ENCODE results near the gene AMPH.

Gene AMPH

GRCh38 chr7:38558761-38559345 lies 72.3 kb downstream of the AMPH start:
- Histone ChIP-seq H3K4me3 (ENCODE audit: low read length) (no peak overlapping the region), H3K9ac (ENCODE audit: low read length) (no peak overlapping the region), H3K4me1 (ENCODE audit: control insufficient read depth, insufficient read depth, low read length) (no peaks in the 10 kb centered on the region), H3K9me3 (ENCODE audit: control insufficient read depth, low read length) (no peaks in the 10 kb centered on the region), H3K27me3 (ENCODE audit: control insufficient read depth, insufficient read depth, low read length) (no peaks in the 10 kb centered on the region), H3K36me3 (ENCODE audit: control insufficient read depth, insufficient read depth, low read length) (no peaks in the 10 kb centered on the region)

- no peak overlapping the region for H3K4me3 ChIP-seq (ENCODE audit: low read length)
- H3K4me1 ChIP-seq (ENCODE audit: control insufficient read depth, insufficient read depth, low read length): no peaks in the 10 kb centered on the region
Measured at GRCh38 chr7:38554586-38554985, 76.6 kb downstream of the AMPH start.

DNA sequence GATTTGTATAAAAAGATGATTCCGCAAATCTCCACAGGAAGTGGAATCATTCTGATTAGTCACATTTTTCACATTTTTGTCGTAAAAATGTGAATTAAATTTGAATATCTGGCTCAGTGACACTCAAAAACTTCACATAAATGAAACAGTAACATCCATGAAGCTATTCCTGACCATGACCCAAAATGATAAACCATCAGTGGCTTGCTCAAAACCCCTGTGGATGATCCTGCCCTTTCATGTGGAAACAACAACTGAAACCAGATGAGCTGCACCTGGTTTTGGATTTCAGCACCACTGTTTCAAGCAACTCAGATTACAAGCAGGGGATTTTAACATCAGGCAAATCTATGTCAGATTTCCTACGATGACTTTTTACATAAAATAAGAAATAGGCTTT lies 80.3 kb downstream of the AMPH start:
- H3K27me3 ChIP-seq (ENCODE audit: control insufficient read depth, insufficient read depth, low read length): no peaks in the 10 kb centered on the region
- H3K4me3 ChIP-seq (ENCODE audit: low read length): no peak overlapping the region
- no peak overlapping the region for H3K9ac ChIP-seq (ENCODE audit: low read length)
- H3K36me3 ChIP-seq (ENCODE audit: control insufficient read depth, insufficient read depth, low read length): no peaks in the 10 kb centered on the region
- no peaks in the 10 kb centered on the region for H3K4me1 ChIP-seq (ENCODE audit: control insufficient read depth, insufficient read depth, low read length)
- H3K9me3 ChIP-seq (ENCODE audit: control insufficient read depth, low read length): no peaks in the 10 kb centered on the region

More at GRCh38 chr7:38554586-38554985, 76.6 kb downstream of the AMPH start:
- no peaks in the 10 kb centered on the region for H3K27me3 ChIP-seq (ENCODE audit: control insufficient read depth, insufficient read depth, low read length)
- no peaks in the 10 kb centered on the region for H3K36me3 ChIP-seq (ENCODE audit: control insufficient read depth, insufficient read depth, low read length)
- H3K9ac ChIP-seq (ENCODE audit: low read length): no peak overlapping the region
- H3K9me3 ChIP-seq (ENCODE audit: control insufficient read depth, low read length): no peaks in the 10 kb centered on the region

DNA sequence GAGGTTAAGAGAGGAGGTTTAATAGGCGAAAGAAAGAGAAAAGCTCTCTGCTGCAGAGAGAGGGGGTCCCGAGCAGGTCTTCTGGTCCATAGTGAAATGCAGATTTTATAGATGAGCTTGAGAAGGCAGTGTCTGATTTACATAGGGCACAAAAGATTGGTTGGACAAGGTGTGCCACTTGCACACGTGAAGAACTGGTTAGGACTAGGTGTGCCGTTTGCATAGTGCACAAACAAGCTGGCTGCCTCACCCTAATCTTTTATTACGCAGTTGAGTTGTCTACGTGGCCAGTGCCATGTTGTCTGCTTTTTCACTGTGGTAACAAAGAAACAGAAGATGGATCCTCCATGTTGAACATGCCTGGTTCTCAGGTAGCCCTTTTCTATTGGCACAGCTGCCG lies 82.6 kb downstream of the AMPH start:
- H3K27me3 ChIP-seq (ENCODE audit: control insufficient read depth, insufficient read depth, low read length): no peaks in the 10 kb centered on the region

DNA sequence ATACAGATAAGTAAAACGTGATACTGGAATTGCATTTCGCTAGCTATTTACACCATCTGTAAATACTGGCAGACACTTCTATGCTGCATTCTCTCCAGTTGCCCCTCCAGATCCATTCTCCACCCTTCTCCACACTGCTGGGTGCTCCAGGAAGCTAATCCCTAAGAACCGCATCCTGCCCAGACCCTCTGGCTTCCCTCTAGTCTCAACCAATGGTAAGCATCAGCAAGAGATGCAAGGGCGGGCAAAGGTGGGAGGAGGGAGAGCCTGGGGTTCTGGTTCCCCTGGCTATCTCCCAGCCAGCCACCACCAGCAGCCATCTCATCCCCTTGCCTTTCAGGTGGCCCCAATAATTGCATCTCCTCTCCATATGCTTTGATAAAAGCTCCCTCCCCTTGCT lies 84.4 kb downstream of the AMPH start:
- Histone ChIP-seq H3K4me1 (ENCODE audit: control insufficient read depth, insufficient read depth, low read length) (no peaks in the 10 kb centered on the region), H3K36me3 (ENCODE audit: control insufficient read depth, insufficient read depth, low read length) (no peaks in the 10 kb centered on the region), H3K9me3 (ENCODE audit: control insufficient read depth, low read length) (no peaks in the 10 kb centered on the region), H3K9ac (ENCODE audit: low read length) (no peak overlapping the region), H3K4me3 (ENCODE audit: low read length) (no peak overlapping the region), H3K27me3 (ENCODE audit: control insufficient read depth, insufficient read depth, low read length) (no peaks in the 10 kb centered on the region)

More for the DNA sequence above, 82.6 kb downstream of the AMPH start:
- Histone ChIP-seq H3K4me1 (ENCODE audit: control insufficient read depth, insufficient read depth, low read length) (no peaks in the 10 kb centered on the region), H3K9me3 (ENCODE audit: control insufficient read depth, low read length) (no peaks in the 10 kb centered on the region), H3K4me3 (ENCODE audit: low read length) (no peak overlapping the region), H3K36me3 (ENCODE audit: control insufficient read depth, insufficient read depth, low read length) (no peaks in the 10 kb centered on the region), H3K9ac (ENCODE audit: low read length) (no peak overlapping the region)

- Histone ChIP-seq H3K9ac (ENCODE audit: low read length) (no peak overlapping the region), H3K9me3 (ENCODE audit: control insufficient read depth, low read length) (no peaks in the 10 kb centered on the region), H3K4me1 (ENCODE audit: control insufficient read depth, insufficient read depth, low read length) (no peaks in the 10 kb centered on the region), H3K4me3 (ENCODE audit: low read length) (no peak overlapping the region), H3K36me3 (ENCODE audit: control insufficient read depth, insufficient read depth, low read length) (no peaks in the 10 kb centered on the region), H3K27me3 (ENCODE audit: control insufficient read depth, insufficient read depth, low read length) (no peaks in the 10 kb centered on the region)
Measured at GRCh38 chr7:38545977-38546376, 85.2 kb downstream of the AMPH start.

GRCh38 chr7:38542156-38542555 lies 89.0 kb downstream of the AMPH start:
- Histone ChIP-seq H3K27me3 (ENCODE audit: control insufficient read depth, insufficient read depth, low read length) (no peaks in the 10 kb centered on the region), H3K9ac (ENCODE audit: low read length) (no peak overlapping the region), H3K4me1 (ENCODE audit: control insufficient read depth, insufficient read depth, low read length) (no peaks in the 10 kb centered on the region), H3K4me3 (ENCODE audit: low read length) (no peak overlapping the region), H3K36me3 (ENCODE audit: control insufficient read depth, insufficient read depth, low read length) (no peaks in the 10 kb centered on the region), H3K9me3 (ENCODE audit: control insufficient read depth, low read length) (no peaks in the 10 kb centered on the region)

- no peak overlapping the region for H3K9ac ChIP-seq (ENCODE audit: low read length)
- no peaks in the 10 kb centered on the region for H3K36me3 ChIP-seq (ENCODE audit: control insufficient read depth, insufficient read depth, low read length)
- H3K27me3 ChIP-seq (ENCODE audit: control insufficient read depth, insufficient read depth, low read length): no peaks in the 10 kb centered on the region
- no peaks in the 10 kb centered on the region for H3K4me1 ChIP-seq (ENCODE audit: control insufficient read depth, insufficient read depth, low read length)
- H3K9me3 ChIP-seq (ENCODE audit: control insufficient read depth, low read length): no peaks in the 10 kb centered on the region
- no peak overlapping the region for H3K4me3 ChIP-seq (ENCODE audit: low read length)
Measured at GRCh38 chr7:38541440-38541839, 89.7 kb downstream of the AMPH start.

GRCh38 chr7:38539477-38540081 lies 91.6 kb downstream of the AMPH start:
- Histone ChIP-seq H3K9me3 (ENCODE audit: control insufficient read depth, low read length) (no peaks in the 10 kb centered on the region), H3K4me3 (ENCODE audit: low read length) (no peak overlapping the region), H3K36me3 (ENCODE audit: control insufficient read depth, insufficient read depth, low read length) (no peaks in the 10 kb centered on the region), H3K9ac (ENCODE audit: low read length) (no peak overlapping the region), H3K4me1 (ENCODE audit: control insufficient read depth, insufficient read depth, low read length) (no peaks in the 10 kb centered on the region), H3K27me3 (ENCODE audit: control insufficient read depth, insufficient read depth, low read length) (no peaks in the 10 kb centered on the region)

GRCh38 chr7:38535073-38535472 lies 96.1 kb downstream of the AMPH start:
- Histone ChIP-seq H3K9ac (ENCODE audit: low read length) (no peak overlapping the region), H3K36me3 (ENCODE audit: control insufficient read depth, insufficient read depth, low read length) (no peaks in the 10 kb centered on the region), H3K4me1 (ENCODE audit: control insufficient read depth, insufficient read depth, low read length) (no peaks in the 10 kb centered on the region), H3K4me3 (ENCODE audit: low read length) (no peak overlapping the region), H3K27me3 (ENCODE audit: control insufficient read depth, insufficient read depth, low read length) (no peaks in the 10 kb centered on the region), H3K9me3 (ENCODE audit: control insufficient read depth, low read length) (no peaks in the 10 kb centered on the region)

- no peaks in the 10 kb centered on the region for H3K36me3 ChIP-seq (ENCODE audit: control insufficient read depth, insufficient read depth, low read length)
- H3K4me3 ChIP-seq (ENCODE audit: low read length): no peak overlapping the region
- H3K9me3 ChIP-seq (ENCODE audit: control insufficient read depth, low read length): no peaks in the 10 kb centered on the region
- no peaks in the 10 kb centered on the region for H3K4me1 ChIP-seq (ENCODE audit: control insufficient read depth, insufficient read depth, low read length)
- H3K27me3 ChIP-seq (ENCODE audit: control insufficient read depth, insufficient read depth, low read length): no peaks in the 10 kb centered on the region
- no peak overlapping the region for H3K9ac ChIP-seq (ENCODE audit: low read length)
Measured at GRCh38 chr7:38525857-38526256, 105.3 kb downstream of the AMPH start.

- H3K36me3 ChIP-seq (ENCODE audit: control insufficient read depth, insufficient read depth, low read length): no peaks in the 10 kb centered on the region
- H3K27me3 ChIP-seq (ENCODE audit: control insufficient read depth, insufficient read depth, low read length): no peaks in the 10 kb centered on the region
- H3K9ac ChIP-seq (ENCODE audit: low read length): no peak overlapping the region
- no peak overlapping the region for H3K4me3 ChIP-seq (ENCODE audit: low read length)
- H3K9me3 ChIP-seq (ENCODE audit: control insufficient read depth, low read length): no peaks in the 10 kb centered on the region
- H3K4me1 ChIP-seq (ENCODE audit: control insufficient read depth, insufficient read depth, low read length): no peaks in the 10 kb centered on the region
Measured at GRCh38 chr7:38524786-38525185, 106.4 kb downstream of the AMPH start.

DNA sequence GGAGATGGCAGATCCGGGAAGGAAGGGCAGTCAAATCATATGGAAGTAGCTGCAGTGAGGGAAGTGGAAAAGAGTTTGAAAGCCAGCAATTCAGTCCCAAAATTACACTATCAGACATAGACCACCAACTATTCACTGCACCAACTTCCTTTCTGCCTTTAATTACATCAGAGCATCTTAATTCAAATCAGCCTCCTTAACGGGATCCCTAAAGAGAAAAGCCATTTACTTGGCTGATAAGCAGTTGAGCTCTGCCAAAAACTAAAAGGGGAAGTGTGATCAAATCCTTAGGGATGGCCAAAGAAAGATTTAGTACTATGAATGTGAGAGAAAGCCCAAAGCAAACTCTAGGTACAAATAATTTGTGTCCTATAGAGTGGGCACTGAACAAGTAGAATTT lies 110.4 kb downstream of the AMPH start:
- H3K4me3 ChIP-seq (ENCODE audit: low read length): no peak overlapping the region
- no peaks in the 10 kb centered on the region for H3K27me3 ChIP-seq (ENCODE audit: control insufficient read depth, insufficient read depth, low read length)
- no peak overlapping the region for H3K9ac ChIP-seq (ENCODE audit: low read length)
- no peaks in the 10 kb centered on the region for H3K4me1 ChIP-seq (ENCODE audit: control insufficient read depth, insufficient read depth, low read length)
- no peaks in the 10 kb centered on the region for H3K36me3 ChIP-seq (ENCODE audit: control insufficient read depth, insufficient read depth, low read length)
- no peaks in the 10 kb centered on the region for H3K9me3 ChIP-seq (ENCODE audit: control insufficient read depth, low read length)
